Suprapubic skin (tissue), 4 donors: ENCODE measurements around the gene P2RY2. TPM values are rescaled to one million over a fixed set of nuclear protein-coding genes. Genes with fewer than 3 reads are reported as not detected.

Experiments used
- DNase-seq, 2 donors: peaks; one replicate each; pipeline ENCODE4 v3.0.0-alpha.2; 2019; ENCODE audit warnings: low spot score in 2 of 2
- H3K27ac ChIP-seq: fragments of 200-600 bp; sonication (generic); one replicate; pipeline ENCODE4 v1.5.1; 2019
- H3K27me3 ChIP-seq: fragments of 200-600 bp; sonication (generic); one replicate; pipeline ENCODE4 v1.5.1; 2019
- H3K36me3 ChIP-seq: fragments of 200-600 bp; sonication (generic); one replicate; pipeline ENCODE4 v1.5.1; 2019
- H3K4me1 ChIP-seq: fragments of 200-600 bp; sonication (generic); one replicate; pipeline ENCODE4 v1.5.1; 2019
- H3K4me3 ChIP-seq: fragments of 200-600 bp; sonication (generic); one replicate; pipeline ENCODE4 v1.5.1; 2019; ENCODE audit warnings: mild to moderate bottlenecking
- H3K9me3 ChIP-seq: fragments of 200-600 bp; sonication (generic); one replicate; pipeline ENCODE4 v1.5.1; 2019
- EP300 ChIP-seq: sonication (generic); formaldehyde crosslinking; IDR thresholded peaks from one replicate; pipeline ENCODE4 v1.6.1; 2017; ENCODE audit warnings: antibody characterized with exemption
- POLR2A ChIP-seq, 2 donors: fragments of 450-650 bp; IDR thresholded peaks; one replicate each; pipeline ENCODE4 v1.6.1; 2017; ENCODE audit warnings: antibody characterized with exemption in 2 of 2, mild to moderate bottlenecking in 2 of 2, moderate library complexity in 2 of 2
- POLR2AphosphoS5 ChIP-seq, 3 donors: sonication (generic); formaldehyde crosslinking; IDR thresholded peaks; one replicate each; pipeline ENCODE4 v1.6.1; 2017; ENCODE audit warnings: antibody characterized with exemption in 3 of 3
- WGBS: methylation state at CpG from one replicate; pipeline ENCODE4 v1.1.5; 2018; 5-methylcytosine and 5-hydroxymethylcytosine counted together
- total RNA-seq, 4 donors: library from RNA; depleted of rRNA; stranded (reverse); fragments of >200 nt; gene quantifications; one replicate each; pipeline ENCODE4 v1.1.0, GENCODE V29; 2016
- TF ChIP-seq, protein P1 (sequence below), 2 donors: fragments of 200-600 bp in 1 of 2; fragments of 450-650 bp in 1 of 2; sonication (generic) in 1 of 2; IDR thresholded peaks; one replicate each; pipeline ENCODE4 v1.5.1; 2016 to 2019; ENCODE audit warnings: antibody characterized with exemption in 2 of 2, mild to moderate bottlenecking in 1 of 2, moderate library complexity in 1 of 2

Gene P2RY2
- total RNA-seq, 4 donors from 2014 or later = 5.5 to 15.9 (median 12.8) TPM

DNA sequence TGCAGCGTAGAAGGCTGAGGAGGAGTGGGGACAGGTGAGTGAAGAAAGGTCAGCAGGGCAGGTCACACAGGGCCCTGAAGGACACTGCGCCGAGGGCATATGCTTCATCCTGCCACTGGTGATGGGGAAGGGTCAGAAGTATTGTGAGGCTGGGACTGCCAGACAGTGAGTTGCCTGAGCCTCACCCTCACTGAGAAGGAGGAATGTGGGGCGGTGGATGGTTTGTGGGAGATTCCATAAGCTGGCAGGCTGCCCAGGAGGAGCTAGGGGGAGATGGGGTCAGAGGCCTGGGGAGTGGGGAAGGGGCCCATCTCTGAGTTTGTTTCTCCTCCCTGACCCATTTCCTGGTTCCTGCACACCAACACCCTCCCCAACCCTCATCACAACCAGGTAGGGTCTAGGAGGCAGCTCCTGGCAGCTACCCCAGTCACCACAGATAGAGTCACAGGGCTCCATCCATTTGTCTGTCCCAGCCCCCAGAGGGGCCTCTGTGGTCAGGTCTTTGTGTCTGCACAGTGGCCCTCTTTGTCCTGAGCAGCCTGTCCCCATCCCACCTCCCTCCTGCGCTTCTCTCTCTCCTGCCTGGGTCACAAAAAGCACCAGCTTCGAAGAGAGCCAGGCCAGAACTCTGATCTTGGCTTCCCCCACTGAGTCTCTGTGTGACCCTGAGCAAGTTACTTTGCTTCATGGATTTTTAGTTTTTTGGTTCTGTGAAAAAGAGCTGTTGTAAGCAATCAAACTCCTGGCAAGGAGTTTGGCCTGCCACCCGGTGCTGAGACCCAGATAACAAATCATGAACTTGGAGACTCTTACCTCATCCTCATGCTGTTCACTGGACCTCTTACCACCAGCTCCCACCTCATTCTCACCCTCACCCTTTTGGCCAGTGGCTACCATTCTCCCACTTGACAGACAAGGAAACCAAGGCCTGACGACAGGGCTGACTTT is 4.6 kb upstream of the P2RY2 start:
- DNase-seq = no peak
- TF ChIP-seq POLR2AphosphoS5 (IDR thresholded peaks at IDR 0.05) (no peak), POLR2A (IDR thresholded peaks at IDR 0.05) (no peak), EP300 (no peak)
- TF ChIP-seq, protein P1, sequence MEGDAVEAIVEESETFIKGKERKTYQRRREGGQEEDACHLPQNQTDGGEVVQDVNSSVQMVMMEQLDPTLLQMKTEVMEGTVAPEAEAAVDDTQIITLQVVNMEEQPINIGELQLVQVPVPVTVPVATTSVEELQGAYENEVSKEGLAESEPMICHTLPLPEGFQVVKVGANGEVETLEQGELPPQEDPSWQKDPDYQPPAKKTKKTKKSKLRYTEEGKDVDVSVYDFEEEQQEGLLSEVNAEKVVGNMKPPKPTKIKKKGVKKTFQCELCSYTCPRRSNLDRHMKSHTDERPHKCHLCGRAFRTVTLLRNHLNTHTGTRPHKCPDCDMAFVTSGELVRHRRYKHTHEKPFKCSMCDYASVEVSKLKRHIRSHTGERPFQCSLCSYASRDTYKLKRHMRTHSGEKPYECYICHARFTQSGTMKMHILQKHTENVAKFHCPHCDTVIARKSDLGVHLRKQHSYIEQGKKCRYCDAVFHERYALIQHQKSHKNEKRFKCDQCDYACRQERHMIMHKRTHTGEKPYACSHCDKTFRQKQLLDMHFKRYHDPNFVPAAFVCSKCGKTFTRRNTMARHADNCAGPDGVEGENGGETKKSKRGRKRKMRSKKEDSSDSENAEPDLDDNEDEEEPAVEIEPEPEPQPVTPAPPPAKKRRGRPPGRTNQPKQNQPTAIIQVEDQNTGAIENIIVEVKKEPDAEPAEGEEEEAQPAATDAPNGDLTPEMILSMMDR (IDR thresholded peaks at IDR 0.05) = no peak
- Histone ChIP-seq H3K4me3 (no peak overlapping the region), H3K4me1 (peaks cover 8% of the 10 kb centered on the region), H3K27ac (no peak overlapping the region), H3K36me3 (no peaks in the 10 kb centered on the region), H3K27me3 (no peaks in the 10 kb centered on the region), H3K9me3 (no peaks in the 10 kb centered on the region)
- 79% methylated on average over 8 of the region's 8 CpGs for WGBS

DNA sequence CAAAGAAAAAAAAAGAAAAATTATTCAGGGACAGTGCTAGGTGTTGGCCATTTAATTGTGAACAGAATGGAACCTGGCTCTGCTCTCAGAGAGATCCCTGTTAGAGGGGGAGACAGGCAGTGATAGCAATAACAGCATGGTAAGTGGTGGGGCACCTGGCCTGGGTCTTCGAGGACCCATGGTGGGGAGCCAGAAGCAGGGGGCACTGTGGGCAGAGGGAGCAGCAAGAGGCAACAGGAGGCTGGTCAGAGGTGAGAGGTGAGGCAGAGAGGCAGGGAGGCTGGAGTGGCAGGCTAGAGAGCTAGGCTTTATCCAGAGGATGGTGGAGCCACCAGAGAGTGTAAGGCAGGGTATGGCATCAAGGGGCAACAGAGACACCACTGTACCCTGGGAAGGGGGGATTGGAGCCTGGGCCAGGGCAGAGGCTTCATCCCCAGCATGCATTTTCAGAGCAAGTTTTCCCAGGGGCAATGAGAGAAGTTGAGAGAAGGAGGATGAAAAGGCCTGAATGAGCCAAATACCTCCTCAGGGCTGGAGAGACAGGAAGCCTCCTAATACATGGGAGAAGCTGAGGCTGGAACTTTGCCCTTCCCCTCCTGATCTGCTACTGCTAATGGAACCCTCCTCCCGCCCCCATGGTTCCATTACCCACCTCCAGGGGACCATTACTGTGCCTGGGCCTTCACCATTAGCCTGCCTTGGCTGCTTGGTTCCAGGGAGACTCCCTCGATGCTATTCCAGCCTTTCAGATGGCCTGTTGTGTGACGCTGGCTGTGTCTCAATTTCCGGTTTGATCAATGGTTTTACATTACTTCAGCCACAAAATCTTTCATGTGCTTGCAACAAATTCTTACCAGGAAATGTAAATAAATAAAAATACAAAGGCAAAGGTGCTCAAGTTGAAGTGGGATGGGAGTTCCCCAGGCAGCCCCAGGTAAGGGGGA is 2.6 kb upstream of the P2RY2 start:
- Histone ChIP-seq H3K9me3 (no peaks in the 10 kb centered on the region), H3K27ac (no peak overlapping the region), H3K27me3 (peaks cover 2% of the 10 kb centered on the region), H3K4me1 (peaks cover 28% of the 10 kb centered on the region), H3K36me3 (no peaks in the 10 kb centered on the region), H3K4me3 (no peak overlapping the region)
- DNase-seq = no peak
- no peak for TF ChIP-seq EP300
- TF ChIP-seq POLR2A (IDR thresholded peaks at IDR 0.05) = no peak
- TF ChIP-seq, protein P1 (IDR thresholded peaks at IDR 0.05) = no peak
- no peak for TF ChIP-seq POLR2AphosphoS5 (IDR thresholded peaks at IDR 0.05)
- 87% methylated on average over 5 of the region's 5 CpGs for WGBS

DNA sequence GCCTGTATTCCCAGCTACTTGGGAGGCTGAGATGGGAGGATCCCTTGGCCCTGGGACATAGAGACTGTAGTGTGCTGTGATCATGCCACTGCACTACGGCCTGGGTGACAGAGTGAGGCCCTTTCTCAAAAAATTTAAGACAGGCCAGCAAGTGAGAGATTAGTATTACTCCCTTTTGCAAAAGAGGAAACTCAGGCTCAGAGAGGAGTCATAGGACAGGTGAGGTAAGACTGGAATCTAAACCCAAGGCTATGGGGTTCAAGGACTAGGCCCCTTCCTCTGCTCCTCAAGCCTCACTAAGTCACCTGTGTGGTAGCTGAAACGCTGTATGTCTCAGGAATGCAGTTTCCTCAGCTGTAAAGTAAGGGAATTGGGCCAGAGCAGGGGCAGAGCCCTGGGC is 1.6 kb upstream of the P2RY2 start:
- H3K27ac ChIP-seq = no peak overlapping the region
- 90% methylated on average over 2 of the region's 2 CpGs for WGBS

DNA sequence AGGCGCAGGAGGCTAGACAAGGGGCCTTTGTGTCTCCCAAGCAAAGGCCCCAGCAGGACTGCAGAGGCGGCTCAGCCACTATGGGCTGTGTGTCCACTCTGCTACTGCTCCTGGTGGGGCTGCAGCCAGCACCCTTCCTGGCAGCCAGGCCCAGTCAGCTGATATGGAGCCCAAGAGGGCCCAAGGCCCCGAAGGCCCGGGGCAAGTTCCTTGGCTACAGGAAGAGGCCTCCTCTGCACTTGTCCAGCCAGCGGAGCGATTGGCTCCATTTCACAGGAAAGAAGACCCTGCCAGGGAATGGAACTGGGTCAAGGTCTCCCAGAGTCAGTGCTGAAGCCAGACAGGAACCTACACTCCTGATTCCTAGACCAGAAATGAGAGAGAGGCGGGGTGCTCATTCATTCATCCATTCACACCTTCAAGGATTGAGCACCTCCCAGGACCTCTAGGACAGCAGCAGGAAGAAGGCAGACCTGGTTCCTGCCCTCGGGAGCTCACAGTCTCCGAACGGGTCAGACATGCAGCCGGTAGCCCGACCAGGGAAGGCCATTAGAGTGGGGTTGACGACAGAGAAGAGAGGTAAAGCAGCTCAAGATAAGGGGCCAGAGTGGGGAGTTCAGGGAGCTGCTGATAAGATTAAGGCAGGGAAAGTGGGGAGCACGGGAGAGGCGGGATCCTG is 811 bp upstream of the P2RY2 start:
- Histone ChIP-seq H3K27ac (no peak overlapping the region), H3K4me1 (peaks cover 36% of the 10 kb centered on the region), H3K4me3 (no peak overlapping the region), H3K27me3 (peaks cover 2% of the 10 kb centered on the region), H3K36me3 (no peaks in the 10 kb centered on the region), H3K9me3 (no peaks in the 10 kb centered on the region)
- WGBS = 88% methylated on average over 11 of the region's 15 CpGs
- no peak for TF ChIP-seq EP300
- no peak for TF ChIP-seq POLR2AphosphoS5 (IDR thresholded peaks at IDR 0.05)
- TF ChIP-seq, protein P1 (IDR thresholded peaks at IDR 0.05) = no peak
- TF ChIP-seq POLR2A (IDR thresholded peaks at IDR 0.05) = no peak
- no peak for DNase-seq

More for the DNA sequence above, 1.6 kb upstream of the P2RY2 start:
- no peak overlapping the region for H3K4me3 ChIP-seq
- no peaks in the 10 kb centered on the region for H3K9me3 ChIP-seq
- no peaks in the 10 kb centered on the region for H3K36me3 ChIP-seq
- H3K27me3 ChIP-seq = peaks cover 2% of the 10 kb centered on the region
- no peak for DNase-seq
- TF ChIP-seq POLR2A (IDR thresholded peaks at IDR 0.05) (no peak), EP300 (no peak), POLR2AphosphoS5 (IDR thresholded peaks at IDR 0.05) (no peak)
- TF ChIP-seq, protein P1 (IDR thresholded peaks at IDR 0.05) = no peak
- H3K4me1 ChIP-seq = peaks cover 36% of the 10 kb centered on the region
